K562 (cell line): ENCODE results near the gene SLAMF8. TPM values are rescaled to one million over a fixed set of nuclear protein-coding genes. Genes with fewer than 3 reads are reported as not detected.

Experiments
- ATAC-seq: fragments of 200-7000 bp; cut with Tn5 transposase; 3 replicates; pipeline ENCODE4 v1.9.1; 2020; ENCODE audit warnings: moderate library complexity
- BruUV-seq: library from RNA; stranded (reverse); fragments of 400-500 nt; replicated peaks from 2 replicates; lab custom pipeline; 2021; lab: Mats Ljungman, UMichigan
- CTCF ChIA-PET: fragments of 300-600 bp; formaldehyde crosslinking; extraction: SDS; loops from one replicate; lab custom pipeline; 2021; ENCODE audit warnings: low intra/inter-chr PET ratio; lab: Yijun Ruan, JAX
- POLR2A ChIA-PET: fragments of 300-600, 350-650 bp; sonication (Branson Sonifier 250); formaldehyde crosslinking; extraction: SDS; loops from one replicate; lab custom pipeline; 2021; ENCODE audit warnings: antibody characterized with exemption, inconsistent platforms; lab: Yijun Ruan, JAX
- DNase-seq, 4 experiments: peaks; one replicate each; pipeline versions ENCODE4 v3.0.0 to v3.0.0-alpha.2; 2011 to 2018; ENCODE audit warnings: low spot score in 3 of 4, mixed read lengths in 3 of 4; ENCODE audit errors: extremely low read depth in 1 of 4
- FAIRE-seq: peaks from 2 replicates; lab custom pipeline; 2011; peaks lifted over from hg19 to GRCh38; lab: Jason Lieb, UNC
- H2AFZ ChIP-seq: 2 replicates; pipeline ENCODE4 v1.6.0; 2011; ENCODE audit warnings: low read depth, low read length, control low read depth, inconsistent platforms
- H3K27ac ChIP-seq: fragments of 200-600 bp; 3 replicates; pipeline ENCODE4 v1.8.0; 2011; ENCODE audit warnings: low read depth, mild to moderate bottlenecking, control low read depth, inconsistent platforms, low read length, moderate library complexity, mixed read lengths; ENCODE audit errors: extremely low read depth
- H3K27me3 ChIP-seq, 2 experiments: fragments of 300-600 bp in 1 of 2; 2 replicates in 1 of 2; 3 replicates in 1 of 2; pipeline versions ENCODE4 v1.6.0 to v1.8.0; 2011; ENCODE audit warnings: inconsistent platforms in 2 of 2, low read length in 2 of 2, mild to moderate bottlenecking in 1 of 2, mixed read lengths in 1 of 2, moderate library complexity in 1 of 2; ENCODE audit not compliant: control insufficient read depth in 2 of 2, insufficient read depth in 2 of 2
- H3K36me3 ChIP-seq: fragments of 300-600 bp; 3 replicates; pipeline ENCODE4 v1.8.0; 2011; ENCODE audit warnings: mild to moderate bottlenecking, low read length, inconsistent platforms; ENCODE audit not compliant: control insufficient read depth, insufficient read depth
- H3K4me1 ChIP-seq, 2 experiments: fragments of 200-600 bp in 1 of 2; replicated peaks in 1 of 2; 2 replicates in 1 of 2; 3 replicates in 1 of 2; pipeline versions ENCODE4 v1.5.1 to v1.8.0; 2011; ENCODE audit warnings: inconsistent platforms in 2 of 2, low read length in 2 of 2, mild to moderate bottlenecking in 1 of 2, mixed read lengths in 1 of 2, moderate library complexity in 1 of 2; ENCODE audit not compliant: control insufficient read depth in 2 of 2, insufficient read depth in 2 of 2
- H3K4me2 ChIP-seq: 2 replicates; pipeline ENCODE4 v1.6.1; 2011; ENCODE audit warnings: low read length, control low read depth, inconsistent platforms, mixed read lengths; ENCODE audit not compliant: insufficient read depth
- H3K4me3 ChIP-seq: fragments of 200-600 bp; sonication (generic), shearing (Covaris generic); 2 replicates; pipeline ENCODE4 v1.5.1; 2016; ENCODE audit warnings: control low read depth, inconsistent platforms
- H3K79me2 ChIP-seq: fragments of 200-600 bp; 3 replicates; pipeline ENCODE4 v1.8.0; 2011; ENCODE audit warnings: low read length, inconsistent platforms; ENCODE audit not compliant: control insufficient read depth, insufficient read depth
- H3K9ac ChIP-seq, 2 experiments: 2 replicates each; pipeline versions ENCODE4 v1.6.0 to v1.6.1; 2011; ENCODE audit warnings: low read depth in 2 of 2, low read length in 2 of 2, control low read depth in 1 of 2, inconsistent platforms in 1 of 2, mild to moderate bottlenecking in 1 of 2, mixed read lengths in 1 of 2; ENCODE audit not compliant: insufficient read depth in 1 of 2
- H3K9me1 ChIP-seq: one replicate; pipeline ENCODE4 v1.6.0; 2011; ENCODE audit warnings: inconsistent platforms, mild to moderate bottlenecking, low read length, moderate library complexity; ENCODE audit not compliant: control insufficient read depth, insufficient read depth
- H3K9me3 ChIP-seq: replicated peaks from 2 replicates; pipeline ENCODE4 v1.5.1; 2011; ENCODE audit warnings: low read depth, low read length, inconsistent platforms; ENCODE audit not compliant: control insufficient read depth, insufficient read depth
- H4K20me1 ChIP-seq: replicated peaks from 2 replicates; pipeline ENCODE4 v1.6.1; 2011; ENCODE audit warnings: low read length, inconsistent platforms, mixed read lengths; ENCODE audit not compliant: control insufficient read depth, insufficient read depth
- CBX2 ChIP-seq: fragments of 200-600 bp; sonication (generic); IDR thresholded peaks from one replicate; pipeline ENCODE4 v1.6.1; 2012; ENCODE audit warnings: mild to moderate bottlenecking, low read length, inconsistent platforms; ENCODE audit not compliant: insufficient read depth, poor library complexity, severe bottlenecking
- E2F3 ChIP-seq: fragments of 250-450 bp; sonication (Bioruptor Pico); IDR thresholded peaks from 2 replicates; pipeline ENCODE4 v1.4.0; 2020; ENCODE audit warnings: mild to moderate bottlenecking
- HOXB6 ChIP-seq: fragments of 250-450 bp; sonication (Bioruptor Pico); IDR thresholded peaks from 2 replicates; pipeline ENCODE4 v1.5.1; 2022; ENCODE audit warnings: mild to moderate bottlenecking, borderline replicate concordance
- MCM2 ChIP-seq: fragments of 450-650 bp; IDR thresholded peaks from 2 replicates; pipeline ENCODE4 v1.6.1; 2017; ENCODE audit warnings: low read depth, mild to moderate bottlenecking
- SETDB1 ChIP-seq: IDR thresholded peaks from one replicate; pipeline ENCODE4 v1.6.1; 2012; ENCODE audit warnings: low read length, control low read depth, inconsistent platforms
- SMAD4 ChIP-seq: fragments of 250-450 bp; sonication (Bioruptor Pico); conservative IDR thresholded peaks from 2 replicates; pipeline ENCODE4 v1.8.0; 2021; ENCODE audit warnings: inconsistent platforms, mild to moderate bottlenecking, moderate library complexity
- SMARCB1 ChIP-seq: IDR thresholded peaks from 2 replicates; pipeline ENCODE4 v1.6.1; 2011; ENCODE audit warnings: improper control_type of control experiment, low read depth; ENCODE audit not compliant: insufficient read length
- SNAPC5 ChIP-seq: fragments of 250-450 bp; sonication (Bioruptor Pico); IDR thresholded peaks from 2 replicates; pipeline ENCODE4 v1.8.0; 2021; ENCODE audit warnings: moderate library complexity, mild to moderate bottlenecking, inconsistent platforms
- SREBF2 ChIP-seq: sonication (generic); formaldehyde crosslinking; IDR thresholded peaks from 2 replicates; pipeline ENCODE4 v1.4.0; 2020; ENCODE audit warnings: mild to moderate bottlenecking, missing genetic modification reagents
- STAT5A ChIP-seq: IDR thresholded peaks from 2 replicates; pipeline ENCODE4 v1.6.1; 2012; ENCODE audit warnings: low read length, inconsistent platforms, borderline replicate concordance
- ZNF253 ChIP-seq: fragments of 250-450 bp; sonication (Bioruptor Pico); conservative IDR thresholded peaks from 2 replicates; pipeline ENCODE4 v1.6.1; 2021; ENCODE audit warnings: mild to moderate bottlenecking
- ZNF282 ChIP-seq: sonication (generic); formaldehyde crosslinking; IDR thresholded peaks from 2 replicates; pipeline ENCODE4 v1.8.1; 2023; ENCODE audit warnings: missing genetic modification reagents
- ZNF766 ChIP-seq: fragments of 200-800 bp; sonication (Bioruptor generic); conservative IDR thresholded peaks from 2 replicates; pipeline ENCODE4 v1.6.1; 2016; ENCODE audit warnings: missing genetic modification characterization, missing compliant biosample characterization
- WGBS: fragments of 100-300 bp; shearing (Covaris generic); methylation state at CpG from one replicate; pipeline ENCODE4 v1.1.6; 2016; ENCODE audit warnings: low coverage, mixed read lengths; ENCODE audit not compliant: insufficient coverage; ENCODE audit errors: missing lambda C conversion rate; 5-methylcytosine and 5-hydroxymethylcytosine counted together
- in situ Hi-C: fragments of 300-500 bp; cut with MboI; formaldehyde crosslinking; loops from 4 replicates; pipeline ENCODE4 v1.15.0; 2018; ENCODE audit warnings: inconsistent platforms, mixed read lengths
- intact Hi-C: fragments of 100-400 bp; cut with micrococcal nuclease; formaldehyde crosslinking; loops from 2 replicates; pipeline ENCODE4 v1.14.2; 2022
- polyA plus RNA-seq, 8 experiments: library from polyadenylated mRNA; depleted of rRNA in 4 of 8; stranded (reverse) in 5 of 8; unstranded in 3 of 8; fragments of >200 nt; fragmentation: Nextera tagmentation in 2 of 8; fragmentation: Illumina TruSeq in 1 of 8; extraction: Ambion mirVana in 2 of 8; extraction: Trizol in 1 of 8; gene quantifications; 2 replicates each; pipeline versions ENCODE4 v1.2.1 to v1.2.3, GENCODE V29; 2011 to 2014; ENCODE audit warnings: inconsistent platforms in 1 of 8, missing spikeins in 1 of 8
- total RNA-seq, 7 experiments: library from RNA; depleted of rRNA in 6 of 7; stranded (reverse); fragments of >200 nt in 6 of 7; fragmentation: Illumina TruSeq in 2 of 7; extraction: Trizol in 2 of 7; gene quantifications; 2 replicates each; pipeline versions ENCODE4 v1.2.1 to v1.2.3, GENCODE V29; 2011 to 2021; ENCODE audit warnings: low replicate concordance in 1 of 7
- TF ChIP-seq, protein P1 (sequence below), 2 experiments: IDR thresholded peaks; 2 replicates each; pipeline ENCODE4 v1.6.1; 2011; ENCODE audit warnings: borderline replicate concordance in 1 of 2, control low read depth in 1 of 2, low read depth in 1 of 2, low read length in 1 of 2, mild to moderate bottlenecking in 1 of 2, mixed read lengths in 1 of 2, moderate library complexity in 1 of 2; ENCODE audit not compliant: insufficient read depth in 1 of 2, insufficient read length in 1 of 2, poor library complexity in 1 of 2, severe bottlenecking in 1 of 2; ENCODE audit errors: extremely low read depth in 1 of 2

Gene SLAMF8
- total and polyA plus RNA-seq, 9 of the 15 experiments (the other 6 are each of a cell fraction or from before 2014, with no cell fraction given) = not detected

DNA sequence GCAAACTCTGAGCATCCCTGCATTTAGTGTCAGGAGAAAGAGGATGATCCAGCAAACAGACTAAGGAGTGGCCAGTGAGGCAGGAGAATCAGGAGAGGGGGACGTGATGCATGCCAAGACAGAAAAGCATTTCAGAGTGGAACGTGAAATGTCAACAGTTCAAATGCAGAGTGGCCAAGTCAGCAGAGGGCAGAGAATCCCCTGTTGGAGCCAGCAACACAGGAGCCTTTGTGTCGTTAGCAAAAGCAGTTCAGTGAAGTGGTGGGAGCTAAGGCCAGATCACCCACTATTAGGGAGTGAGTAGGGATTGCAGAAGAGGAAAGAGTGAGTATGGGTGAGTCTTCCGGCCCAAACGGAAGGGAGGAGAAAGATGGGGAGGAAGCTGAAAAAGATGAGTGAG lies 31.1 kb upstream of the SLAMF8 start:
- no TSS peak for BruUV-seq
- Histone ChIP-seq H3K9me1 (no peaks in the 10 kb centered on the region), H3K27me3 (peaks cover 5 to 22% of the 10 kb centered on the region in 2 experiments; a peak in 4 of 5 replicates), H2AFZ (no peak overlapping the region), H3K79me2 (no peaks in the 10 kb centered on the region), H4K20me1 (0 out of 2 replicates have a peak, but pooled peaks cover 3% of the 10 kb centered on the region), H3K27ac (no peak overlapping the region), H3K4me3 (no peak overlapping the region), H3K4me2 (no peak overlapping the region), H3K9me3 (no peaks in the 10 kb centered on the region), H3K4me1 (no peaks in the 10 kb centered on the region), H3K9ac (no peak overlapping the region), H3K36me3 (no peaks in the 10 kb centered on the region)
- ChIA-PET CTCF (no interaction called here), POLR2A (no interaction called here)
- intact Hi-C loops (loop anchor here (5.0 to 10.0 kb wide), 2 partner anchors 142 to 581 kb away; no protein-coding TSS in a partner anchor), in situ Hi-C loops (loop anchor here (5.0 kb wide), 1 partner anchor 212 kb away; no protein-coding TSS in a partner anchor)
- TF ChIP-seq SETDB1 (no peak), ZNF766 (CRISPR knock-in tag) (no peak), SMAD4 (CRISPR knock-in tag) (no peak), STAT5A (no peak), CBX2 (no peak), SREBF2 (CRISPR knock-in tag) (no peak), E2F3 (CRISPR knock-in tag) (no peak), ZNF282 (CRISPR knock-in tag) (no peak), SNAPC5 (no peak), MCM2 (no peak), HOXB6 (no peak), ZNF253 (CRISPR knock-in tag) (no peak), SMARCB1 (no peak)
- TF ChIP-seq, protein P1, sequence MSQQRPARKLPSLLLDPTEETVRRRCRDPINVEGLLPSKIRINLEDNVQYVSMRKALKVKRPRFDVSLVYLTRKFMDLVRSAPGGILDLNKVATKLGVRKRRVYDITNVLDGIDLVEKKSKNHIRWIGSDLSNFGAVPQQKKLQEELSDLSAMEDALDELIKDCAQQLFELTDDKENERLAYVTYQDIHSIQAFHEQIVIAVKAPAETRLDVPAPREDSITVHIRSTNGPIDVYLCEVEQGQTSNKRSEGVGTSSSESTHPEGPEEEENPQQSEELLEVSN (IDR thresholded peaks at IDR 0.05; ENCODE audit: borderline replicate concordance in 1 of 2, extremely low read depth in 1 of 2, insufficient read depth in 1 of 2, insufficient read length in 1 of 2, low read depth in 1 of 2, low read length in 1 of 2, poor library complexity in 1 of 2, severe bottlenecking in 1 of 2) = no peak
- no peak for DNase-seq
- ATAC-seq = no peak
- 0% methylated on average over 5 of the region's 5 CpGs for WGBS
- FAIRE-seq = no peak
